Measurements from ENCODE around the gene GSTP1.
"Not testable (repeated sequence)": the region's sequence is repeated elsewhere in the genome, so short reads cannot be mapped to it uniquely, and the experiment has no call there.

Gene GSTP1

GRCh38 chr11:67583247-67584204 lies at the start of gene GSTP1:
GSTP1 (plus strand) TSS chr11:67583812; CDS start chr11:67583844, 32 bp downstream.
- peak; percentile 91 for DNase-seq (ENCODE audit: low spot score)

DNA sequence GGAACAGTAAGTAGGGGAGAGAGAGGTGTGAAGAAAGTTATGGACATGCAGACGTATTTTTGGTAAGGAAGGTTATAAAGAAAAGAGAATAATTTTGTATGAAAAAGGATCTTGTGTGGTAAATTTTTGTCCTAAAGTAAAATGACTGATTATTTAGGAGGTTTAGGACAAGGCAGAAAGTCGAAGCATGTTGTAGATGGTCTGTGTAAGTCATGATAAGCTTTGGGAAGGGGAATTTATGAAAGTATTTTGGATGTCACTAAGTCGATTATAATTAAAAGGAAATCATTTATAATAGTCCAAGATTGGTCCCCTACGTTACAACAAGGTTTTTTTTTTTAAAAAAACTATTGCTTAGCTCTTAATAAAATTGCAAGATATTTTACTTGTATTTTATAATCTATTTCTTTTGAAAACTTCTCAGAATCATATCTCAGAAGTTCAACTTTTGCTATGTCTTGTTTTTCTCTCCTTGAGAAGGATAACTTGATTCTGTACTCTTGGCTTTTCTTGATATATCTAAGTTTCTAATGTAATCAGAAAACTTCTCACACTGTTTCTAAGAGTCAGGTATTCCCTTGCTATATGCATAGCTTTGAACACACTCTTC lies 49.4 kb upstream of the GSTP1 start:
- no peak for DNase-seq (ENCODE audit: low spot score)

DNA sequence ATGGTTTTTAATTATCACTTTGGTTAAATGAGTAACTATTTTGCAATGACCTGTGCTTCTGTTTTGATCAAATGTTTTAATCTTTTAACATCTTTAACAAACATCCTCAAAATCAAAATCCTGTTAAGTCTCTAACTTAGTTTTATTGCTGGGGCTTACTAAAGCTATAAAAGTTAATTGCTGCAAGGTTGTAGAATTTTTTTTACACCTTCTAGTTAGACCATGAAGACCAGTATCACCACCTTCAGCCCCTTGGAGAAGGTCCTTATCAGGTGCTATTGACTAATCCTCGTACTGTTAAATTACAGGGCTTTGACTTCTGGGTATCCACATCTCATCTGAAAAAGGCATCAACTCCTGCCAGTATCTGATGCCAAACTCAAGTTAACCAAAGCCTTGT lies 48.1 kb upstream of the GSTP1 start:
- no peak for DNase-seq (ENCODE audit: low spot score)

GRCh38 chr11:67538306-67538705 lies 45.3 kb upstream of the GSTP1 start:
- DNase-seq (ENCODE audit: low spot score), result no peak

GRCh38 chr11:67538823-67539505 lies 44.6 kb upstream of the GSTP1 start:
- no peak for DNase-seq (ENCODE audit: low spot score)

DNA sequence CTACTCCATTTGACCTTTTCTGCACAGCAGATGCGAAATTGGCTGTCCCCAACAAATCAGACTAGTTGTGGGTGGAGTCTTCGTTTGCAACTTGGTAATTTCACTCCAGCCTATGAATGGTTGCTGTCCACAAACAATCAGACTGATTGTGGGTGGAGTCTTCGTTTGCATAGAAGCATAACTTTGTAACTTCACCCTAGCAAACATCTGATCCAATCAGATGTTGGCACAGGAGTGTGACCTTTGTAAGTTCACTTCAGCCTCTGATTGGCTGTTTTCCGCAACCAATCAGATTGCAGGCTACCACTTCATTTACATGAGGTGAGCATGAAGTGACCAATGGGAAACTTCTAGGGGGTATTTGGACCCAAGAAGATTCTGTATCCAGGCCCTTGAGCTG lies 44.1 kb upstream of the GSTP1 start:
- DNase-seq (ENCODE audit: low spot score), result no peak

GRCh38 chr11:67541198-67541597 lies 42.4 kb upstream of the GSTP1 start:
- no peak for DNase-seq (ENCODE audit: low spot score)

- DNase-seq (ENCODE audit: low spot score), result no peak
Observed at GRCh38 chr11:67542169-67542568, 41.4 kb upstream of the GSTP1 start.

- DNase-seq (ENCODE audit: low spot score), result no peak
Observed at GRCh38 chr11:67542971-67543370, 40.6 kb upstream of the GSTP1 start.

DNA sequence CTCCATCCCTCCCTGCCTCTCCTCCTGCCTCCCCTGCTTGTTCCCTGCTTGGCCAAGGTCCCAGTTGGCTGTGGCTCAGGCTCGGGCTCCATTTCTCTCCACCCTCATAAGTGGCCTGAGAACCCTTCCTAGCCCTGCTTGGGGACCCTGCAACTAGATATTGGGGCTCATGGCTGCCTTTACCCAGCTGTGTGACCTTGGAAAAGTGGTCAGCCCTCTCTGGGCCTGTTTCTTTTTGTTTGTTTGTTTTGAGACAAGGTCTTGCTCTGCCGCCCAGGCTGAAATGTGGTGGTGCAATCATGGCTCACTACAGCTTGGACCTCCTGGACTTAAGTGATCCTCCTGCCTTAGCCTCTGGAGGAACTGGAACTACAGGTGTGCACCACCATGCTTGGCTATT lies 40.0 kb upstream of the GSTP1 start:
- DNase-seq (ENCODE audit: low spot score), result no peak

GRCh38 chr11:67544616-67545242 lies 38.9 kb upstream of the GSTP1 start:
- no peak for DNase-seq (ENCODE audit: low spot score)

DNA sequence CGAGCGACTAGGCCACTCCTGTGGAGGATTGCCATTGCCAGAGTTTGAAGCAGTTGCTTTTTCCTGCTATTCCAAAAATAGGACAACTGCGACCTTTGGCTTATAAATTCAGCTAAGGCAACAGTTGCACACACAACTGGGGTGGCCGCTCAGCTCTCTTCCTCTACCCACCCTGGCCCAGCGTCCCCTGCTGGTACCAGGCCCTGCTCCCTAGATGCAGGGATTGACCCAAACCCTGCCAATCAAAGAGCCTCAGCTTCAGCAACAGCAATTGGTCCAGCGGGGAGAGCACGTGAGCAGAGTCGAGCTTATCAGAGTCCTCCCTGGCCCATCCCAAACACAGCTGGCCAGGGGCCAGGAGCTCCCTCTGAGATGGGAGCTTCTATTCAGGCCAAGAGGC lies 38.3 kb upstream of the GSTP1 start:
- DNase-seq (ENCODE audit: low spot score), result no peak

GRCh38 chr11:67548112-67548511 lies 35.5 kb upstream of the GSTP1 start:
- DNase-seq (ENCODE audit: low spot score), result not testable (repeated sequence)

GRCh38 chr11:67548555-67549110 lies 35.0 kb upstream of the GSTP1 start:
- no peak for DNase-seq (ENCODE audit: low spot score)

- no peak for DNase-seq (ENCODE audit: low spot score)
Observed at GRCh38 chr11:67551127-67551526, 32.5 kb upstream of the GSTP1 start.

GRCh38 chr11:67551697-67552096 lies 31.9 kb upstream of the GSTP1 start:
- DNase-seq (ENCODE audit: low spot score), result not testable (repeated sequence)

GRCh38 chr11:67556244-67556643 lies 27.4 kb upstream of the GSTP1 start:
- DNase-seq (ENCODE audit: low spot score), result no peak

GRCh38 chr11:67558084-67558772 lies 25.4 kb upstream of the GSTP1 start:
- peak; percentile 70 for DNase-seq (ENCODE audit: low spot score)

DNA sequence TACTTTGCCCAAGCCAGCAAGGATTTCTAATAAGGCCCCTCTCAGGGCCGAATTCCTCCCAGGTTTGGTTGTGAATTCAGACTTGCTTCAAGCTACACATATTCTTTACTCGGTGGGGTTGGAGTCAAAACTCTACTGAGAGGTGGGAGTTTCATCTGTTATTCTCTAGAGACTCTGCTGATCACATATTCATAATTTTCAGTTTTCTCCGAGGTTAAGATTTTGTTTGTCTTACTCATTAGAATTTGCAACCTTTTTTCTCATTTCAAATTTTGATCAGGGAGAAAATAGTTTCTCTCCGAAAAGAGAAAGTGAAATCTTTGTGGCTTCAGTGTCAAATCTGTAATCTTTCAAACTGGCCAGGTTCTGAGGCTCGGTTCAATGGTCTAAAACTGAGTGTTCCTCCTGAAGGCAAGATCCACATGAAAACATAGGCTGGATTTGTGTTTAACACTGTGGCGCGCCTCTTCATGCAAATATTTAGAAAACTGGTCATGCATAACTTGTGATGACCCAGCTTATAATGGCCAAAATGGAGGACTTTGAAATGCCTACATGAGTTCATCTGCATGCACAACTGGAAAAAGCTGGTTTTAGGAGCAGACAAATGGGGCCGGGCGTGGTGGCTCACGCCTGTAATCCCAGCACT lies 21.5 kb upstream of the GSTP1 start:
- no peak for DNase-seq (ENCODE audit: low spot score)

GRCh38 chr11:67562963-67563704 lies 20.5 kb upstream of the GSTP1 start:
- DNase-seq (ENCODE audit: low spot score), result no peak

Measured in left forelimb (tissue), 1 donor.